ENCODE results near the gene RALGPS1. TPM values are rescaled to one million over a fixed set of nuclear protein-coding genes. Genes with fewer than 3 reads are reported as not detected.

RALGPS1 gene
- total and polyA plus RNA-seq, 2 donors (not counting 1 experiment from before 2014, with no cell fraction given) = 2.0 to 5.9 TPM

GRCh38 chr9:127095411-127095810 is 180.8 kb downstream of the RALGPS1 start:
- no peak for DNase-seq (ENCODE audit: low read depth in 2 of 2)
- H3K36me3 ChIP-seq (ENCODE audit: control insufficient read depth, insufficient read depth, low read length) = peaks cover 9% of the 10 kb centered on the region
- no peaks in the 10 kb centered on the region for H3K9me3 ChIP-seq (ENCODE audit: control insufficient read depth, insufficient read depth, low read depth, low read length)
- no peaks in the 10 kb centered on the region for H3K27me3 ChIP-seq (ENCODE audit: control insufficient read depth, insufficient read depth, low read length)
- no peaks in the 10 kb centered on the region for H3K79me2 ChIP-seq (ENCODE audit: control insufficient read depth, insufficient read depth, low read length)
- no peak for TF ChIP-seq EZH2 (IDR thresholded peaks at IDR 0.05; ENCODE audit: low read length, missing control alignments)
- no peak for TF ChIP-seq CTCF (conservative IDR thresholded peaks at IDR 0.05 in 1 of 2, IDR thresholded peaks at IDR 0.05 in 1 of 2; ENCODE audit: low read depth in 1 of 2, low read length in 2 of 2)
- no peak overlapping the region for H3K27ac ChIP-seq (ENCODE audit: insufficient read depth, low read length)
- no peaks in the 10 kb centered on the region for H3K4me1 ChIP-seq (ENCODE audit: control insufficient read depth, extremely low read depth, insufficient read depth, low read length)
- no peaks in the 10 kb centered on the region for H4K20me1 ChIP-seq (ENCODE audit: control insufficient read depth, extremely low read depth, insufficient read depth, low read length)
- no peak overlapping the region for H2AFZ ChIP-seq (ENCODE audit: low read length)
- no peak overlapping the region for H3K4me2 ChIP-seq (ENCODE audit: extremely low read depth, insufficient read depth, low read length)
- no peak overlapping the region for H3K9ac ChIP-seq (ENCODE audit: insufficient read depth, low read length)
- no peak overlapping the region for H3K4me3 ChIP-seq (replicated peaks in 1 of 4; ENCODE audit: control extremely low read depth in 1 of 4, insufficient read depth in 1 of 4, low read depth in 3 of 4, low read length in 4 of 4)

- no peak for DNase-seq (ENCODE audit: low read depth in 2 of 2)
- peaks cover 11% of the 10 kb centered on the region for H3K36me3 ChIP-seq (ENCODE audit: control insufficient read depth, insufficient read depth, low read length)
- no peak overlapping the region for H2AFZ ChIP-seq (ENCODE audit: low read length)
These were observed 181.6 kb downstream of the RALGPS1 start for GRCh38 chr9:127096208-127096607.

GRCh38 chr9:127097683-127098082 is 183.1 kb downstream of the RALGPS1 start:
- no peaks in the 10 kb centered on the region for H3K9me3 ChIP-seq (ENCODE audit: control insufficient read depth, insufficient read depth, low read depth, low read length)
- no peak overlapping the region for H3K27ac ChIP-seq (ENCODE audit: insufficient read depth, low read length)
- no peaks in the 10 kb centered on the region for H3K79me2 ChIP-seq (ENCODE audit: control insufficient read depth, insufficient read depth, low read length)
- no peak for DNase-seq (ENCODE audit: low read depth in 2 of 2)
- H2AFZ ChIP-seq (ENCODE audit: low read length) = no peak overlapping the region
- H3K4me2 ChIP-seq (ENCODE audit: extremely low read depth, insufficient read depth, low read length) = no peak overlapping the region
- H4K20me1 ChIP-seq (ENCODE audit: control insufficient read depth, extremely low read depth, insufficient read depth, low read length) = no peaks in the 10 kb centered on the region
- TF ChIP-seq EZH2 (IDR thresholded peaks at IDR 0.05; ENCODE audit: low read length, missing control alignments) (no peak), CTCF (conservative IDR thresholded peaks at IDR 0.05 in 1 of 2, IDR thresholded peaks at IDR 0.05 in 1 of 2; ENCODE audit: low read depth in 1 of 2, low read length in 2 of 2) (no peak)
- H3K36me3 ChIP-seq (ENCODE audit: control insufficient read depth, insufficient read depth, low read length) = peaks cover 8% of the 10 kb centered on the region
- H3K27me3 ChIP-seq (ENCODE audit: control insufficient read depth, insufficient read depth, low read length) = no peaks in the 10 kb centered on the region
- no peak overlapping the region for H3K9ac ChIP-seq (ENCODE audit: insufficient read depth, low read length)
- H3K4me3 ChIP-seq (replicated peaks in 1 of 4; ENCODE audit: control extremely low read depth in 1 of 4, insufficient read depth in 1 of 4, low read depth in 3 of 4, low read length in 4 of 4) = no peak overlapping the region
- H3K4me1 ChIP-seq (ENCODE audit: control insufficient read depth, extremely low read depth, insufficient read depth, low read length) = peaks cover 5% of the 10 kb centered on the region

More at GRCh38 chr9:127096208-127096607, 181.6 kb downstream of the RALGPS1 start:
- no peak overlapping the region for H3K4me3 ChIP-seq (replicated peaks in 1 of 4; ENCODE audit: control extremely low read depth in 1 of 4, insufficient read depth in 1 of 4, low read depth in 3 of 4, low read length in 4 of 4)
- no peaks in the 10 kb centered on the region for H3K27me3 ChIP-seq (ENCODE audit: control insufficient read depth, insufficient read depth, low read length)
- H3K79me2 ChIP-seq (ENCODE audit: control insufficient read depth, insufficient read depth, low read length) = no peaks in the 10 kb centered on the region
- no peak overlapping the region for H3K4me2 ChIP-seq (ENCODE audit: extremely low read depth, insufficient read depth, low read length)
- no peaks in the 10 kb centered on the region for H3K4me1 ChIP-seq (ENCODE audit: control insufficient read depth, extremely low read depth, insufficient read depth, low read length)
- H4K20me1 ChIP-seq (ENCODE audit: control insufficient read depth, extremely low read depth, insufficient read depth, low read length) = no peaks in the 10 kb centered on the region
- no peaks in the 10 kb centered on the region for H3K9me3 ChIP-seq (ENCODE audit: control insufficient read depth, insufficient read depth, low read depth, low read length)
- no peak overlapping the region for H3K9ac ChIP-seq (ENCODE audit: insufficient read depth, low read length)
- no peak overlapping the region for H3K27ac ChIP-seq (ENCODE audit: insufficient read depth, low read length)
- TF ChIP-seq CTCF (conservative IDR thresholded peaks at IDR 0.05 in 1 of 2, IDR thresholded peaks at IDR 0.05 in 1 of 2; ENCODE audit: low read depth in 1 of 2, low read length in 2 of 2) (no peak), EZH2 (IDR thresholded peaks at IDR 0.05; ENCODE audit: low read length, missing control alignments) (no peak)

All from fibroblast of lung (primary cell).